GM18505 (cell line): ENCODE measurements around the gene DBNL.

ENCODE experiments used
- ATAC-seq: cut with Tn5 transposase; IDR thresholded peaks from one replicate; pipeline ENCODE4 v1.9.1; 2021; ENCODE audit not compliant: unreplicated experiment
- POLR2A ChIP-seq: IDR thresholded peaks from 4 replicates; pipeline ENCODE4 v1.6.1; 2011; ENCODE audit warnings: borderline replicate concordance; ENCODE audit not compliant: insufficient read depth, insufficient read length; ENCODE audit errors: extremely low read depth

Gene DBNL

DNA sequence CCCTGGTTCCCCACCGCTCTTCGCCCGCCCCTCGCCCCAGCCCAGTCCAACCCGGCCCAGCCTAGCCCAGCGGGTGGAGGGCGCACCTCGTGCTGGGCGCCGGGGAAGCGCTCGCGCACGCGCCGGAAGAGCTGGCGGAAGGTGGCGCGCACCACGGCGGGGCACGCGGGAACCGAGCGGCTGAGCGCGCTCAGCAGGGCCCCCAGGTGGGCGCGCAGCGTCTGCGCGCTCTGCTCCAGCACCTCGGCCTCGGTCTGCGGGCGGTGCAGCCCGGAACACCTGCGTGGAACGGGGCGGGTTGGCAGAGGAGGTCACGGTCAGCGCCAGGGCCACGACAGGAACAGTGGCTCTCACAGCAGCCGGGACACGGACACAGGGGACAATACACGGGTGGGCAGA lies 4.0 kb upstream of the DBNL start:
- TF ChIP-seq POLR2A, result peak; percentile 15
- ATAC-seq, result peak; percentile 51

GRCh38 chr7:44042221-44042620 lies 2.3 kb upstream of the DBNL start:
- no peak for TF ChIP-seq POLR2A
- no peak for ATAC-seq

DNA sequence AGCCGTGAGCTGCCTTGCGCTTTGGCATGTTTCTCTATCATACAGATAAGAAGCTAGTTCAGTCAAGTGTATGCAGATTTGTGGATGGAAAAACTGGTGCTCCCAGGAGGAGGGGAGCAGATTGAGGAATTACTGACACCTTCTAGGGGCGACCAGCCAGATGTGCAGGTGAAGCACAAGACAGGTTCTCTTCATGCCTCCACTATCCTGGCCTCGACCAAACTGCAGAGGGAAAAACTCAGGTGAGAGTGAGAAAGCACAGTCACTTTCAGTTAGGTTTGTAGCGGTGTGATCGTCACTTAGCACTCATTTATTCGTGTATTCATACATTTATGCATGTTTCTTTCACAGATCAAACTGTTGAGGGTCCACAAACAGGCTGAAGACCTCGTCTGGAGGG lies 600 bp upstream of the DBNL start:
- TF ChIP-seq POLR2A, result no peak
- no peak for ATAC-seq

DNA sequence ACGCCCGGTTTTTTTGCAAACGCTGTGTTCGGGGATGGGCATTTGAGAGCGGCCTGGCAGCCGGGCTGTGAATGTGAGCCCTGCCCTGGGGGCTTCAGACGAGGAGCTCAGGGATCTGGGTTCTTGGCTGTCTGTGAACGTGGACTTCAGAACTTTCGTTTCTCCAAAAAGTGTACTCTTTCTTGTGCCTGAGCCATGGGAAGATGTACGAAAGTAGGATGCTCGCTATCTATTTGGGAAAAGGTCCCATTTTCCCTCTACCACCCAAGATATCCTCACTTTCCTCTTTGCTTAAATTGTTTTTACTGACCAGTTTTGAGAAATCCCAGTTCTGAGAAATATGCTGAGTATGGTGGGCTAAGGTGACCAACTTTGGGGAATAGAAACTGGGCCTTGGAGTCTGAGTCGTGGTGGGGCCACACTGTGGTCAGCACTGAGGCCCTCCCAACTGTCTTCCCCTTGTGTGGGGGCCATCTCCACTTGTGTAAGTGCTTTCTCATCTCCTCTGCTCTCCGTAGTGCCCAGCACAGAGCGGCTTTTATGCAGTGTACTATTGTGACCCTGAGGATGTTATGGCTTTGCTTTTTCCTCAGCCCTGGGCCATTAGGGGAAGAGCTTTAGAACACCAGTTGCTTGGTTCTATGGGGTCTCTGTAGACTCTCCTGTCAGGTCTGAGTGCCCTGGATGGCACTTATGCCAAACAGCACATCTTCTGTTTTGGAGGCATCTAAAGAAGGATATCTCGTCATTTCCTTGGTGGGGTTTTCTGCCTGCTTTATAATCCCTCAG lies 918 bp downstream of the DBNL start:
- no peak for TF ChIP-seq POLR2A
- no peak for ATAC-seq

DNA sequence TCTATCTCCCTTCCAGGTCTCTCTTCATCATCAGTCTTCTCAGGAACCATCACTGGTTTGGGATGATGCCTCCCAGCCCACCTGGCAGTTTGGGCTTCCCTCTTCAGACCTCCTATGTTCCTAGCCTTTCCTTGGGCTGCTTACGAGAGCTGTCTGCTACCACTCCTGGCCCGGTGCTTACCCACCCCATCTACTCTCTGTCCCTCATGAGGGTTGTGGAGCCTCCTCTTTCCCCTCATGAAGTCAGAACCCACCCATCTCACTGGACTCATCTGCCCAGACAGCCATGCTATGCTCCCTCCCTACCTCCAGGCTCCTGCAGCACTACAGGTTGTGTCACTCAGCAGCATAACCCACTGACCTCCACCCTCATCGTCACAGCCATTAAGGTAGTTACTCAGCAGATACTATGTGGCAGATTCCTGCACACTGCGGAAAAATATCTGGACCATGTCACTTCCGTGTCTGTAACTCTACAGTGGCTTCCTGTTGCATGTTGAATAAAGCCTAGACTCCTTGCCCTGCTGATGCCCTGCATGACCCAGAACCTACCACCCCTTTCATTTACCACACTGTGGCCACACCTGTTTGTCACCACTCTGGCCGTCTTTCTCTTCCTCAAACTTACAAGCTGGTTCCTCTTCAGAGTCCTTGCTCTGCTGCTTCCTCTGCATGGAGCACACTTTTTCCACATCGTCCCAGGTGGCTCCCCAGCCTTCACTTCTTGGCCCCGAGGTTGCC lies 2.0 kb downstream of the DBNL start:
- TF ChIP-seq POLR2A, result peak; percentile 42
- peak; percentile 63 for ATAC-seq

- TF ChIP-seq POLR2A, result no peak
- no peak for ATAC-seq
Observed at GRCh38 chr7:44048031-44048795, 3.7 kb downstream of the DBNL start.

DNA sequence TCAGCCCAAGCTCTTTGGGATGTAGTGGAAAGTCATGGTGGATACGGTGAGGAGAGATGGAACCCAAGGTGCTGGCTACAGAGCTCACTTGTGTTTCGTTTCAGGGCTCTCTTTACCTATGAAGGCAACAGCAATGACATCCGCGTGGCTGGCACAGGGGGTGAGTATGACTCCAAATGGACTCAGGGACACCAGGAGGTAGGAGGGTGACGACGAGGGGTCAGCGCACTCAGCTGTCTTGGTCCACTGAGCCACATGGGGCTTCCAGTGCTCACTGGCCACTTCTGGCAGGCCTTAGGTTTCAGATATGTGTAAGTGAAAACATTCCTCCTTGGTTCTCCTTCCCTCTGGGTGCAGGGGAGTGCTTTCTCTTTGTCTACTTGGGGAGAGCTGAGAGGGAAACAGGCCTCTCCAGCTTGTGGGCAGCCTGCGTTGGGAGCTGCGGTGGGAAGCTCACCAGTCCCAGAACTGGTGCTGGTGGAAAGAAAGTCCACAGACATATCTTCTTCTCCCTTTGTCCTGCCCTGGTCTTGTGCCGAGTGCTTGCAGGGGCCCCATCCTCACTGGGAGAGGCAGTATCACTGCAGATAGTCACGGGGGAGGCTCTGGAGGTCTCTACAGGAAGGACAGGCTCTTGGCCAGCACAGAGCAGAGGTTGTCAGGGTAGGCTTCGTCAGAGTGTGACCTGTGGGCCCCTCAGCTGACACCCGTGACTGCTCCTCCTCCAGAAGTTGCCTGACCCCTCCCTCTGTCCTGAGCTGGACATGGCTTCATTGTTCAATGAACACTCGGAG lies 5.8 kb downstream of the DBNL start:
- TF ChIP-seq POLR2A, result no peak
- ATAC-seq, result no peak

DNA sequence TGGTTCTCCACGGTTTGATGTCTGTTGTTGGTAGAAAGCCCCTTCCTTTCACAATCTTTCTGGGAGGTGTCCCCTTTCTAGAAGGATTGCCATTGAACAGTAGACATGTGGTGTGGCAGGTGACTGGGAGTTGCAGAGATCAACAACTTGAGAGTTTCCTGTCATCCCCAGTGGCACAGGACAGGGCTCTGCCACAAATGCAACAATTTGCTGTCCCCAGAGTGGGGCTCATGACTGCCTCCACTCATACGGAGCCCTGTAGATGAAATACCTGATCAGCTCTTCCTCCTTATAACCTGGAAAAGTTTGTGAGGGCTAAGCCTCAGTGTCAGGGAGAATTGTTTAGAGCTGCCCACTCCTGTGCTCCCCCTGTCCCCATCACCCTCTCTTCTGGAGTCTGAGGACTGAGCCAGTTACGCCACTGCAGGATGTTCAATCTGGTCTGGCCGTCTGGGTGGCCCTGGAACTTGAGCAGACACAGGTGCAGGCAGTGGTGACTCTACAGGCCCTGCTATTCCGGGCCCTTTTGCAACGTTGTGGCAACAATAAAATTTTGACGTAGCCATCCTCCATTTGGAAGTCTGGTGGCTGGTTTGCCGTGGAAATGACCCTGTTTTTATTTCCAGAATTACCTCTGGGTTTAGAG lies 6.5 kb downstream of the DBNL start:
- TF ChIP-seq POLR2A, result no peak
- ATAC-seq, result no peak

- TF ChIP-seq POLR2A, result no peak
- no peak for ATAC-seq
Observed at GRCh38 chr7:44051611-44052220, 7.2 kb downstream of the DBNL start.

- no peak for ATAC-seq
- no peak for TF ChIP-seq POLR2A
Observed at GRCh38 chr7:44052771-44053365, 8.4 kb downstream of the DBNL start.

DNA sequence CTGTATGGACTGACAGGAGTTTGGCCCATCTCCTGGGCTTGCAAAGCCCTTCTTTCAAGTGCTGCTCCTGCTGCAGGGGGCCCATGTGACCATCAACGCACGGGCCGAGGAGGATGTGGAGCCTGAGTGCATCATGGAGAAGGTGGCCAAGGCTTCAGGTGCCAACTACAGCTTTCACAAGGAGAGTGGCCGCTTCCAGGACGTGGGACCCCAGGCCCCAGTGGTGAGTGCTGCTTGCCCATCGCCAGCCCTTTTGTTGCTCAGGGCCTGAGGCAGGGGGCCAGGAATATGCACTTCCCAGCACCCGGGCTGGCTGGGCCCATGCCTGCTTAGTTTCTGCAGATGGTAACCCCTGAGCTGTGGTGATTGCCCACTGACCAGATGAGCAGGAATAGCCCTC lies 12.2 kb downstream of the DBNL start:
- no peak for ATAC-seq
- TF ChIP-seq POLR2A, result no peak
